Uterus (tissue), 2 donors: ENCODE data around the gene NECAB2.

Experiments
- POLR2A ChIP-seq, 2 donors: fragments of 450-650 bp; IDR thresholded peaks; one replicate each; pipeline ENCODE4 v1.6.1; 2016; ENCODE audit warnings: antibody characterized with exemption in 2 of 2, mild to moderate bottlenecking in 1 of 2, moderate library complexity in 1 of 2
- TF ChIP-seq, protein P1 (sequence below), 4 experiments: fragments of 200-600 bp in 2 of 4; fragments of 450-650 bp in 2 of 4; sonication (generic) in 2 of 4; IDR thresholded peaks; one replicate each; pipeline ENCODE4 v1.5.1; 2016 to 2019; ENCODE audit warnings: antibody characterized with exemption in 4 of 4, mild to moderate bottlenecking in 2 of 4, moderate library complexity in 1 of 4

DNA sequence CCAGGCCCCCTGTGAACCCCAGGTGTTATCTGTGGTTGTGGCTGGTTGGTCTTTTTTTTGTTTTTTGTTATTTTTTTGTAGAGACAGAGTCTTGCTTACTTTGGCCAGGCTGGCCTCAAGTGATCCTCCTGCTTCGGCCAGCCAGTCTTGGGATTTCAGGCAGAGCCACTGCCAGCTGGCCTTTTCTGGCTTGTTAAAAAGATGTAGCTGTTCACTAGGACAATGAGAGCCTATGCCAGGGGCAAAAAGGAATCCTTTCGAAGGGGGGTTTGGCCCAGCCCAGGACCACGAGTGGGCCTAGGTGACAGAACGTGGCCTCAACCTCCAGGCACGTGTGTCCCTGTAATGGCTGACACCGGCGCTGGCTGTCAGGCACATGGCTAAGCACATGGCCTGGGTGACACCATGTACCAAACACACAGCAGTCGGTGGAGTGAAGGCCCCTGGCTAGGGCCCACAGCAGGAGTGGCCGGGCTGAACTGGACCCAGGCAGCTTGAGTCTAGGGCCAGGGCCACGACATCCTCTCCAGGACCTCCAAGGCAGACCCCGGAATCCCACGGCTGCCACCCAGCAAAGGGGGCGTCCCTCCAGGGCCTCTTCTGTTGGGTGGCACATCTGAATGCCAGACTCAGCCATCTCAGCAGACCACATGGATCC, 81.5 kb downstream of the NECAB2 start:
- TF ChIP-seq, protein P1, sequence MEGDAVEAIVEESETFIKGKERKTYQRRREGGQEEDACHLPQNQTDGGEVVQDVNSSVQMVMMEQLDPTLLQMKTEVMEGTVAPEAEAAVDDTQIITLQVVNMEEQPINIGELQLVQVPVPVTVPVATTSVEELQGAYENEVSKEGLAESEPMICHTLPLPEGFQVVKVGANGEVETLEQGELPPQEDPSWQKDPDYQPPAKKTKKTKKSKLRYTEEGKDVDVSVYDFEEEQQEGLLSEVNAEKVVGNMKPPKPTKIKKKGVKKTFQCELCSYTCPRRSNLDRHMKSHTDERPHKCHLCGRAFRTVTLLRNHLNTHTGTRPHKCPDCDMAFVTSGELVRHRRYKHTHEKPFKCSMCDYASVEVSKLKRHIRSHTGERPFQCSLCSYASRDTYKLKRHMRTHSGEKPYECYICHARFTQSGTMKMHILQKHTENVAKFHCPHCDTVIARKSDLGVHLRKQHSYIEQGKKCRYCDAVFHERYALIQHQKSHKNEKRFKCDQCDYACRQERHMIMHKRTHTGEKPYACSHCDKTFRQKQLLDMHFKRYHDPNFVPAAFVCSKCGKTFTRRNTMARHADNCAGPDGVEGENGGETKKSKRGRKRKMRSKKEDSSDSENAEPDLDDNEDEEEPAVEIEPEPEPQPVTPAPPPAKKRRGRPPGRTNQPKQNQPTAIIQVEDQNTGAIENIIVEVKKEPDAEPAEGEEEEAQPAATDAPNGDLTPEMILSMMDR (IDR thresholded peaks at IDR 0.05): no peak
- no peak for TF ChIP-seq POLR2A (IDR thresholded peaks at IDR 0.05)
